HG02840 (cell line): Measurements from ENCODE around the gene DLX4.

Experiments
- ATAC-seq: cut with Tn5 transposase; IDR thresholded peaks from one replicate; pipeline ENCODE4 v1.9.1; 2021; ENCODE audit warnings: mild to moderate bottlenecking, moderate library complexity, moderate number of reproducible peaks; ENCODE audit not compliant: unreplicated experiment, low FRiP score

The DLX4 gene

GRCh38 chr17:49967621-49968404, 1.2 kb upstream of the DLX4 start:
- no peak for ATAC-seq

- ATAC-seq, result no peak
Measured at GRCh38 chr17:49968405-49969133, 421 bp upstream of the DLX4 start.

GRCh38 chr17:49969795-49970389, 902 bp downstream of the DLX4 start:
- no peak for ATAC-seq

- ATAC-seq, result no peak
Measured at GRCh38 chr17:49970498-49970897, 1.5 kb downstream of the DLX4 start.

- no peak for ATAC-seq
Measured at GRCh38 chr17:49971199-49971847, 2.3 kb downstream of the DLX4 start.

- ATAC-seq, result no peak
Measured at GRCh38 chr17:49971848-49972485, 3.0 kb downstream of the DLX4 start.

- ATAC-seq, result no peak
Measured at GRCh38 chr17:49972486-49973270, 3.7 kb downstream of the DLX4 start.

- ATAC-seq, result no peak
Measured at GRCh38 chr17:49973271-49973615, 4.3 kb downstream of the DLX4 start.

GRCh38 chr17:49975531-49975930, 6.5 kb downstream of the DLX4 start:
- ATAC-seq, result no peak

GRCh38 chr17:49976163-49976827, 7.3 kb downstream of the DLX4 start:
- no peak for ATAC-seq

GRCh38 chr17:49976828-49977202, 7.8 kb downstream of the DLX4 start:
- no peak for ATAC-seq

- no peak for ATAC-seq
Measured at GRCh38 chr17:49977463-49978389, 8.7 kb downstream of the DLX4 start.

- ATAC-seq, result no peak
Measured at GRCh38 chr17:49978501-49978900, 9.5 kb downstream of the DLX4 start.

- ATAC-seq, result no peak
Measured at GRCh38 chr17:49979748-49980479, 10.9 kb downstream of the DLX4 start.

- ATAC-seq, result no peak
Measured at GRCh38 chr17:49980703-49981197, 11.8 kb downstream of the DLX4 start.

- ATAC-seq, result no peak
Measured at GRCh38 chr17:49984283-49984682, 15.3 kb downstream of the DLX4 start.

GRCh38 chr17:49984776-49985175, 15.8 kb downstream of the DLX4 start:
- no peak for ATAC-seq
